NCI-H526 treated with DMSO at 0.1 percent for 48 hours (cell line): ENCODE data around the gene CLEC6A.
"Not testable (repeated sequence)": the region's sequence is repeated elsewhere in the genome, so short reads cannot be mapped to it uniquely, and the experiment has no call there.

ENCODE experiments used
- DNase-seq: peaks from one replicate; lab custom pipeline; 2025; lab: John Stamatoyannopoulos, UW

Gene CLEC6A

GRCh38 chr12:8455727-8456360 is at the start of gene CLEC6A:
Gene CLEC6A, plus strand, starts transcription at chr12:8455962. Its CDS starts 150 bp downstream, at chr12:8456112.
- DNase-seq, result no peak

GRCh38 chr12:8419576-8419975 is 36.2 kb upstream of the CLEC6A start:
- not testable (repeated sequence) for DNase-seq

- DNase-seq, result no peak
Observed at GRCh38 chr12:8420506-8420905, 35.3 kb upstream of the CLEC6A start.

DNA sequence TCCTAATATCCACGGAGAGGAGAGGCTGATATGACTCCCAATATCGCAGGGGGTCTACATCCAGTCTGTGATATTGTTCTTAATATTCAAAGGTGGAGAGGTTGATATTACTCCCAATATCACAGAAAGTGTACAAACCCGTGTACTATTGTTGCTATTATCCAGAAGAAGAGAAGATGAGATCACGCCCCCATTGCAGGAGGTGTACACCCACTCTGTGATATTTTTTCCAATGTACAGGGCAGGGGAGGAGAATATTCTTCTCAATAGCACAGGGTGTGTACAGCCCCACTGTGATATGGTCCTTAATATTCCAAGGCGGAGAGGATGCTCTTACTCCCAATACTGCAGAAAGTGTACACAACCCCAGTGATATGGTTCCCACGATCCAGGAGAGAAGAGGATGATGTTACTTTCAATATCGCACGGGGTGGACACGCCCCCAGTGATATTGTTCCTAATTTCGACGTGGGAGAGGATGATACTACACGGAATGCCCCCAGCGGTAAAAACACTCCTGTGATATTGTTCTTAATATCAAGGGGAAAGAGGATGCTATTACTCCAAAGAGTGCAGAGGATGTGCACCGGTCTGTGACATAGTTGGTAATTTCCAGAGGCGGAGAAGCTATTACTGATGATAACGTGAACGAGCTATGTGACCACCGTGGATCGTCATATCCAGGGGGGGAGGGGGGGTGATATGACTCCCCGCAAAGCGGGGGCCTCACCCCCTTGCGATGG is 11.1 kb upstream of the CLEC6A start:
- not testable (repeated sequence) for DNase-seq

DNA sequence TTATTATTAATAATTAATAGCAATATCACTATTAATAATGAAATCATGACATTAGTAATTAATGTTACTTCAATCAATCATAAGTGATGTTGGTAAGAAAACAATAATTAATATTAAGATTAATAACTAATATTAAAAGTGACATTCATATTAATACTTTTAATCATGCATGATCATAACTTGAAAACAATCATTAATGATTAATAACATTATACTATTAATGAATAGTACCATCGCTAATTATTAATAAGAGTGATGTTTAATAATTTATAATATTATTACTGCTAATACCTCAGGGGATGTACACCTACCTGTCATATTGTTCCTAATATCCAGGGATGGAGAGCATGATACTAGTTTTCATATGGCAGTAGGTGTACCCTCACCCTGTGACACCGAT is 10.0 kb upstream of the CLEC6A start:
- DNase-seq, result no peak

DNA sequence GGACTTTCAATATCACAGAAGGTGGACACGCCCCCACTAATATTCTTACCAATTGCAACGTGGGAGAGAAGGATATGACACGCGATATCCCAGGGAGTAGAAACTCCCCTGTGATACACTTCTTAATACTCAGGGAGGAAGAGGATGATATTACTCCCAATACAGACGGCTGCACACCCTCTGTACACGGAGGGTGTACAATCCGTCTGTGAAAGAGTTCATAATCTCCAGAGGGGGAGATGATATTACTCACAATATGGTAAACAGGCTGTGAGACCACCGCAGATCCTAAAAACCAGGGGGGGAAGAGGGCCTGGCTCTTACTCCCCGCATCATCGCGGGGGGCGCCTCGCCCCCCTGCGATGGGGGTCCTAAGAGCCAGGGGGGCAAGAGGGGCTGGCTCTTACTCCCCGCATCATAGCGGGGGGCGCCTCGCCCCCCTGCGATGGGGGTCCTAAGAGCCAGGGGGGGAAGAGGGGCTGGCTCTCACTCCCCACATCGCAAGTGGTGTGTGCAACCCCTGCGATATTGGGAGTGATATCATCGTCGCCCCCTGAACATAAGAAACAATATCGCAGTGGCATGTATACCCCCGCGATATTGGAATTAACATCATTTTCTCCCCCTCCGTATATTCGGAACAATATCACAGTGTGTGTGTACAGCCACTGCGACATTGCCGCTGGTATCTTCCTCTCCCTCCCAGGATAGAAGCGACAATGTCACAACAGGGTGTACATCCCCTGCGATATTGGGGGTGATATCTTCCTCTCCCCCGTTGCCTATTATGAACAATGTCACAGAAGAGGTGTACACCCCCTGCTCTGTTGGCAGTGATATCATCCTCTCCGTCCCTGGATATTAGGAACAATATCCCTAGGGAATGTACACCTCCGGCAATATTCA is 8.9 kb upstream of the CLEC6A start:
- no peak for DNase-seq

GRCh38 chr12:8449355-8449859 is 6.4 kb upstream of the CLEC6A start:
- no peak for DNase-seq

DNA sequence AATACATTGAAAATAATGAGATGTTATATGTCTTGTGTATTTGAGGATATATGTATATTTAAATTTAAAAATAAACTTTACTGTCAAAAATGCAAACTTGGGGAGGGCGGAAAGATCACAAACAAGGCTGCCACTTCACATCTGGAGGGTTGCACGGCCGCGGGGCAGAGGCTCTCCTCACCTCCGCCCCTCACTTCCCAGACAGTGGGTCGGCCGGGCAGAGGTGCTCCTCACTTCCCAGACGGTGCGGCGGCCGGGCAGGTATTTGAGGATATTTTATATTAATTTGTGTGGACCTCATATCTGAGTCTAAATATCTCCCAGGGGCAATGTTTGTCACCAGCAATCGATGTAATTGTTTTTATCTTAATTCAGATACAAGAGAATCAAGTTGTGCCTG is 3.7 kb upstream of the CLEC6A start:
- DNase-seq, result no peak

DNA sequence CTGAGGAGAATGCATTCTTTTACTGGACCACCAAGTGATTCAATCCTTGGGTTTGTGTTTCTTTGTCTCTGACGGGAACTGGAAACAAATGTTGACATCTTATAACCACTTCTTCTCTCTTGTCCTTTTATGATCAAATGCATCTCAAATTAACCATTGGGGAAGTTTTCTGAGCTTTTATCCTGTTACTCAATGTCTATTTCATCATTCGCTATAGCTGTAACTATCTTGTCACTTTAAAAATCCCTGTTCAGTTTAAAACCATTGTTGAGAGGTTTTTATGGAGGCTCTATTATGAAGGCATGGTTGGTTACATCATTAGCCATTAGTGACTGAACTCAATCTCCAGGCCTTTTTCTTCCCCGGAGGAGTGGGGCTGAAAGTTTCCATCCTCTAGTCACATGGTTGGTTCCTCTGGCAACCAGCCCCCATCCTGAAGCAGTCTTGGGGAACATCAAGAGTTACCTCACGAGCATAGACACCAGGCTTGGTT is 2.7 kb upstream of the CLEC6A start:
- DNase-seq, result no peak

GRCh38 chr12:8453796-8454195 is 2.0 kb upstream of the CLEC6A start:
- DNase-seq, result no peak

DNA sequence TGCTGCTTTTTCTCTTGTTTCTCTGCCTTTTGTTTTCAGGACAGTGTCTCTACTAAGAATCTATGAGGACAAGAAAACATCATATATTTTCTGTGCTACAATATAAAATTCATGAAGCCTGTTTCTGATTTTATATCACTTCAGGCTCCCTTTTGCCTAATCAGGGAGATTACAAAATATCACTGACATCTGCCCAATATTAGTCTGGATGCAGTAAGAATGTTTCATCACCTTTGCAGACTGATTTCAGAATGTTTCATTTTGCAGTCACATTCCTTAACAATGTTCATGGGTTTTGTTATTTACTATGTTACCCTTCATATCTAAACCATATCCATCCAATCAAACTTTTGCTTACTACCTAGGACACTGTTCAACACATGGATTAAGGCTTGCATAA is 491 bp upstream of the CLEC6A start:
- no peak for DNase-seq

DNA sequence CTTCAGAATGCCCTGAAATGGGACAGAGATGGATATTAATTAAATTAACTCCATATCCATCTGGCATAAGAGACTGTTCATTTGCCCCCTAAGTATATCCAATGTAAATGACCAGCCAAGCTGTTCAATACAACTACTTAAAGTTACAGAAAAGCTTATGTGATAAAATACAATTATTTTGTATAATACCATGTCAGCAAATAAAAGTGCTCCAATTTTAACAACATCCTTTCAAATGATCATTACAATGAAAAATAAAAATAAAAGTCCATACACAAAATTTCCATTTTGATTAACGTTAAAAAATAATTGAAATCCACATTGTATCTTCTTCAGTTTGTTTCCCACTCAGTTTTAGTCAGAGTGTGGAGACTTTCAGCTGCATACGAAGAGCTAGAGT is 5.7 kb downstream of the CLEC6A start:
- no peak for DNase-seq

DNA sequence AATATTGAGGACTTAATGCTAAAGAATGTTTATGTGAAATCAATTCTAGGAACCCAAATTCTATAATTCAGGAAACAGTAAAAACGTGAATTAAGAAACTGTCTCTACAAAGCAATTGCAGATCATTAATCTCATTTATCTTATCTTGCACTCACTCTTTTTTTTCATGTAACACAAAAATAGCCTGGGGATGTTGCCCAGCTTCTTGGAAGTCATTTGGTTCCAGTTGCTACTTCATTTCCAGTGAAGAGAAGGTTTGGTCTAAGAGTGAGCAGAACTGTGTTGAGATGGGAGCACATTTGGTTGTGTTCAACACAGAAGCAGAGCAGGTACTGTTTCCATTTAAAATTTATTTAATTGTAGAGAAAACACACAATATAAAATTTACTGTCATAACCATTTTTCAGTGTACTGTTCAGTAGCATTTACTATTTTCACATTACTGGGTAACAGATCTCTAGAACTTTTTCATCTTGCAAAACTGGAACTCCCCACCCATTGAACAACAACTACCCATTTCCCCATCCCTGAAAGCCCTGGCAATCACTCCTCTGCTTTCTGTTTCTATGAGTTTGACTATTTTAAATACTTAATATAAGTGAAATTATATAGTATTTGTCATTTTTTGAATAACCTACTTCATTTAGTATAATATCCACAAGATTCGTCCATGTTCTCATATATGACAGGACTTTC is 9.7 kb downstream of the CLEC6A start:
- DNase-seq, result no peak

- no peak for DNase-seq
Observed at GRCh38 chr12:8466241-8466640, 10.5 kb downstream of the CLEC6A start.

GRCh38 chr12:8471090-8471489 is 15.3 kb downstream of the CLEC6A start:
- DNase-seq, result no peak

GRCh38 chr12:8475508-8476203 is 19.9 kb downstream of the CLEC6A start:
- no peak for DNase-seq

DNA sequence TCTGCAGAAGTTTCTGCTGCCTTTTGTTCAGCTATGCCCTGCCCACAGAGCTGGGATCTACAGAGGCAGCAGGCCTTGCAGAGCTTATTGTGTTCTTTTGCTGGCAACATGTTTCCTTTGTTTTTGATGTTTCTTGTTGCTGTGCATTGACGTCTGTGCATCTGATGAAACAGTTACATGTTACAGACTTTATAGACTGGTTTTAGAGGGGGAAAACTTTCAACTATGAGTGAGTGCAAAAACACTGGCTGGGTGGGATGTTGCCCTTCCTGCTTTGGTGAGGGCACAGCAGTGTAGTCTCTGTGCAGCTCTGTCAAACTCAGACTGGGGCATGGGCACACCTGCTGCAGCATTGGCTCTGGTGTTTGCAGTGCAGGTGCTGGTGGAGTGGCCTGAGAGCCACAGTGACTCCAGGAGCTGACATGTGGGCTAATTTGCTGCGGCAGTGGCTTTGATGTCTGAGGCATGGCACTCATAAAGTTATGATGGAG is 26.9 kb downstream of the CLEC6A start:
- DNase-seq, result no peak

DNA sequence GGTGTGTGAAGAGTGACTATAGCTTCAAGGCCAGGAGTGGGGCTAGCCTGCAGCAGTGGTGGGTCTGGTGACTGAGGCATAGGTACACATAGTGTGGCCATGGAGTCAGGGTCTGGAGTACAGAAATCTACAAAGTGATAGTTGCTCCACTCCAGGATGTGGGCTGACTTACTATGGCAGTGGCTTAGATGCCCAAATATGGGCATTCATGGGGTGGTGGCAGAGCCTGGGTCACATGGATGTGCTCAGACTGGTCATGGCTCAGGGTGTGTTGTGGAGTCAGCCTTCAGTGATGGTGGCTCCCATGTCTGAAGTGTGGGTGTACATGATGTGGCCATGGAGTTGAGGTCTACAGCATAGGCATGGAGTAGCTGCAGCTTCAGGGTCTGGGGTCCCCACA is 27.3 kb downstream of the CLEC6A start:
- no peak for DNase-seq

GRCh38 chr12:8491646-8492530 is 36.1 kb downstream of the CLEC6A start:
- no peak for DNase-seq

DNA sequence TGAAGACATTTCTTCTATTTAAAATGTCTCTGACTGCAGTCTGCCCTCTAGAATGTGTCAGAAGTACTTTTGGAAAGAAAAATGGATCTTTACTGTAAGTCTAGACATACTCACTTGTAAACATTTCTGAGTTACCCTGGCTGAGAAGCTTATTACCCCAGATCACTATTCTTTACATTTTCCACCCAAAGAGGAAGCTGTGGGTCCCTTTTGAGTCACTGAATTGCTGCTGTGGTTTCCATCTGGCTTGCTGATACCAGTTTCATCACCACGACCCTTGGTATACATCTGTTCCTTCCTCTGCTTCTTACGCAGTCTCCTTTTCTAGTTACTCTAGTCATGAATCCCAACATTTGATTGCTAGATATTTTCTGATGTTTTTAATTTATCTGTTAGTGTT is 37.3 kb downstream of the CLEC6A start:
- no peak for DNase-seq
